Measurements from ENCODE around the gene USP12.
"Not testable (repeated sequence)": the region's sequence is repeated elsewhere in the genome, so short reads cannot be mapped to it uniquely, and the experiment has no call there.

USP12 gene

GRCh38 chr13:27193496-27193895 lies 21.9 kb upstream of the USP12 start:
- no peak for TF ChIP-seq CTCF (conservative IDR thresholded peaks at IDR 0.05; ENCODE audit: low read length)
- no peak for DNase-seq (ENCODE audit: low read depth)

GRCh38 chr13:27192973-27193372 lies 21.4 kb upstream of the USP12 start:
- no peak for DNase-seq (ENCODE audit: low read depth)
- no peak overlapping the region for H3K4me3 ChIP-seq (ENCODE audit: low read length)
- no peak for TF ChIP-seq CTCF (conservative IDR thresholded peaks at IDR 0.05; ENCODE audit: low read length)

More at GRCh38 chr13:27193496-27193895, 21.9 kb upstream of the USP12 start:
- H3K4me3 ChIP-seq (ENCODE audit: low read length): no peak overlapping the region

GRCh38 chr13:27192367-27192766 lies 20.8 kb upstream of the USP12 start:
- not testable (repeated sequence) for DNase-seq (ENCODE audit: low read depth); H3K4me3 ChIP-seq (ENCODE audit: low read length)

- TF ChIP-seq CTCF (conservative IDR thresholded peaks at IDR 0.05; ENCODE audit: low read length): no peak
- no peak overlapping the region for H3K4me3 ChIP-seq (ENCODE audit: low read length)
- no peak for DNase-seq (ENCODE audit: low read depth)
These were observed 17.6 kb upstream of the USP12 start for GRCh38 chr13:27189192-27189591.

GRCh38 chr13:27188239-27188638 lies 16.6 kb upstream of the USP12 start:
- no peak for TF ChIP-seq CTCF (conservative IDR thresholded peaks at IDR 0.05; ENCODE audit: low read length)
- DNase-seq (ENCODE audit: low read depth): no peak
- no peak overlapping the region for H3K4me3 ChIP-seq (ENCODE audit: low read length)

- TF ChIP-seq CTCF (conservative IDR thresholded peaks at IDR 0.05; ENCODE audit: low read length): no peak
- DNase-seq (ENCODE audit: low read depth): no peak
- no peak overlapping the region for H3K4me3 ChIP-seq (ENCODE audit: low read length)
These were observed 14.7 kb upstream of the USP12 start for GRCh38 chr13:27186295-27186694.

GRCh38 chr13:27183561-27184147 lies 12.0 kb upstream of the USP12 start:
- TF ChIP-seq CTCF (conservative IDR thresholded peaks at IDR 0.05; ENCODE audit: low read length): no peak
- H3K4me3 ChIP-seq (ENCODE audit: low read length): no peak overlapping the region
- DNase-seq (ENCODE audit: low read depth): peak; percentile 37
